IMR-90 (cell line): ENCODE data around the gene COX7B. TPM values are rescaled to one million over a fixed set of nuclear protein-coding genes. Genes with fewer than 3 reads are reported as not detected.
"Not testable (repeated sequence)": the region's sequence is repeated elsewhere in the genome, so short reads cannot be mapped to it uniquely, and the experiment has no call there.

Source experiments
- ATAC-seq: fragments of 200-7000 bp; cut with Tn5 transposase; 2 replicates; pipeline ENCODE4 v1.9.1; 2020; ENCODE audit warnings: low read depth, mild to moderate bottlenecking, moderate library complexity
- BruUV-seq: library from RNA; stranded (reverse); fragments of 400-500 nt; replicated peaks from 2 replicates; lab custom pipeline; 2021; lab: Mats Ljungman, UMichigan
- CTCF ChIA-PET: fragments of 300-600 bp; formaldehyde crosslinking; extraction: SDS; loops from one replicate; lab custom pipeline; 2021; ENCODE audit warnings: antibody characterized with exemption; lab: Yijun Ruan, JAX
- POLR2A ChIA-PET: fragments of 300-600 bp; sonication (Branson Sonifier 250); formaldehyde crosslinking; loops from one replicate; lab custom pipeline; 2022; ENCODE audit warnings: antibody characterized with exemption; ENCODE audit not compliant: unreplicated experiment; lab: Charles Lee
- DNase-seq: peaks from one replicate; pipeline ENCODE4 v3.0.0; 2013
- H2AFZ ChIP-seq: replicated peaks from 2 replicates; pipeline ENCODE3; 2013; ENCODE audit warnings: low read length, mild to moderate bottlenecking; ENCODE audit not compliant: poor library complexity
- H2AK5ac ChIP-seq: 2 replicates; pipeline ENCODE4 v1.6.1; 2013; ENCODE audit warnings: low read depth, low read length, inconsistent platforms
- H2AK9ac ChIP-seq: replicated peaks from 2 replicates; pipeline ENCODE3; 2013; ENCODE audit warnings: mild to moderate bottlenecking, low read depth, low read length, moderate library complexity; ENCODE audit not compliant: poor library complexity
- H2BK120ac ChIP-seq: 2 replicates; pipeline ENCODE4 v1.6.1; 2013; ENCODE audit warnings: low read depth, low read length, inconsistent platforms
- H2BK15ac ChIP-seq: 3 replicates; pipeline ENCODE4 v1.6.1; 2013; ENCODE audit warnings: low read depth, low read length, inconsistent platforms
- H2BK20ac ChIP-seq: 2 replicates; pipeline ENCODE4 v1.6.1; 2013; ENCODE audit warnings: low read depth, mild to moderate bottlenecking, inconsistent platforms, low read length, moderate library complexity
- H2BK5ac ChIP-seq: 2 replicates; pipeline ENCODE4 v1.6.1; 2013; ENCODE audit warnings: mild to moderate bottlenecking, low read depth, low read length, inconsistent platforms; ENCODE audit not compliant: poor library complexity, severe bottlenecking
- H3K14ac ChIP-seq: replicated peaks from 2 replicates; pipeline ENCODE4 v1.6.1; 2013; ENCODE audit warnings: low read depth, low read length, inconsistent platforms
- H3K18ac ChIP-seq: 2 replicates; pipeline ENCODE4 v1.6.1; 2013; ENCODE audit warnings: low read depth, low read length, control low read depth
- H3K23ac ChIP-seq: 2 replicates; pipeline ENCODE4 v1.6.1; 2013; ENCODE audit warnings: low read depth, low read length, inconsistent platforms
- H3K27ac ChIP-seq: 2 replicates; pipeline ENCODE4 v1.5.1; 2013; ENCODE audit warnings: mild to moderate bottlenecking, control low read depth, low read length; ENCODE audit not compliant: insufficient read depth
- H3K27me3 ChIP-seq: 2 replicates; pipeline ENCODE4 v1.6.1; 2013; ENCODE audit warnings: low read length; ENCODE audit not compliant: control insufficient read depth, insufficient read depth
- H3K36me3 ChIP-seq: 2 replicates; pipeline ENCODE4 v1.6.1; 2013; ENCODE audit warnings: low read length, mixed read lengths; ENCODE audit not compliant: control insufficient read depth, insufficient read depth
- H3K4ac ChIP-seq: 2 replicates; pipeline ENCODE4 v1.6.1; 2013; ENCODE audit warnings: low read depth, low read length, inconsistent platforms
- H3K4me1 ChIP-seq: 2 replicates; pipeline ENCODE4 v1.6.1; 2013; ENCODE audit warnings: low read length, mixed read lengths; ENCODE audit not compliant: control insufficient read depth, insufficient read depth
- H3K4me2 ChIP-seq: 2 replicates; pipeline ENCODE4 v1.6.1; 2013; ENCODE audit warnings: low read depth, mild to moderate bottlenecking, control low read depth, low read length, moderate library complexity
- H3K4me3 ChIP-seq: 2 replicates; pipeline ENCODE4 v1.5.1; 2013; ENCODE audit warnings: low read depth, mild to moderate bottlenecking, control low read depth, low read length, moderate library complexity; ENCODE audit not compliant: insufficient read depth
- H3K56ac ChIP-seq: 2 replicates; pipeline ENCODE4 v1.6.1; 2013; ENCODE audit warnings: low read length, inconsistent platforms; ENCODE audit not compliant: insufficient read depth; ENCODE audit errors: extremely low read depth
- H3K79me1 ChIP-seq, 2 experiments: 2 replicates each; pipeline ENCODE4 v1.6.1; 2013; ENCODE audit warnings: low read length in 2 of 2, inconsistent platforms in 1 of 2, low read depth in 1 of 2
- H3K9ac ChIP-seq: 2 replicates; pipeline ENCODE4 v1.6.1; 2013; ENCODE audit warnings: low read depth, low read length, control low read depth
- H3K9me1 ChIP-seq: 2 replicates; pipeline ENCODE4 v1.6.1; 2013; ENCODE audit warnings: low read length, inconsistent platforms; ENCODE audit not compliant: insufficient read depth
- H3K9me3 ChIP-seq: 2 replicates; pipeline ENCODE4 v1.6.1; 2013; ENCODE audit warnings: low read length; ENCODE audit not compliant: control insufficient read depth, insufficient read depth
- H4K20me1 ChIP-seq: 2 replicates; pipeline ENCODE4 v1.6.1; 2013; ENCODE audit warnings: low read length, inconsistent platforms; ENCODE audit not compliant: insufficient read depth
- H4K5ac ChIP-seq: 2 replicates; pipeline ENCODE4 v1.6.1; 2013; ENCODE audit warnings: mild to moderate bottlenecking, low read depth, low read length, control low read depth
- H4K8ac ChIP-seq, 2 experiments: 2 replicates each; pipeline ENCODE4 v1.6.1; 2013; ENCODE audit warnings: low read depth in 2 of 2, low read length in 2 of 2, control low read depth in 1 of 2, inconsistent platforms in 1 of 2
- H4K91ac ChIP-seq: 2 replicates; pipeline ENCODE4 v1.6.1; 2013; ENCODE audit warnings: low read depth, low read length, inconsistent platforms; ENCODE audit not compliant: insufficient read depth
- CEBPB ChIP-seq: IDR thresholded peaks from 2 replicates; pipeline ENCODE4 v1.6.1; 2012; ENCODE audit warnings: low read depth, low read length, improper control_type of control experiment
- FOS ChIP-seq: fragments of 150-350 bp; IDR thresholded peaks from 2 replicates; pipeline ENCODE4 v1.6.1; 2016; ENCODE audit warnings: low read depth, low read length
- POLR2A ChIP-seq: IDR thresholded peaks from 2 replicates; pipeline ENCODE4 v1.6.1; 2012; ENCODE audit warnings: mild to moderate bottlenecking, low read depth, low read length
- WGBS, 2 experiments: methylation state at CpG; one replicate each; pipeline versions ENCODE4 v1.1.5 to v1.1.7; 2013; ENCODE audit warnings: missing lambda C conversion rate in 2 of 2; ENCODE audit not compliant: insufficient read length in 1 of 2; ENCODE audit errors: extremely low coverage in 2 of 2; 5-methylcytosine and 5-hydroxymethylcytosine counted together
- dilution Hi-C: fragments of 300-500 bp; cut with HindIII; formaldehyde crosslinking; loops from one replicate; pipeline ENCODE4 v1.14.3; 2018; ENCODE audit warnings: low sequenced_read_pairs; ENCODE audit not compliant: unreplicated experiment
- in situ Hi-C: fragments of 300-500 bp; cut with MboI; formaldehyde crosslinking; loops from 3 replicates; pipeline ENCODE4 v1.14.3; 2019; ENCODE audit warnings: low sequenced_read_pairs, inconsistent platforms, mixed read lengths
- intact Hi-C: fragments of 100-400 bp; cut with micrococcal nuclease; formaldehyde crosslinking; loops from 2 replicates; pipeline ENCODE4 v1.10.0; 2022
- polyA plus RNA-seq, 3 experiments: library from polyadenylated mRNA; depleted of rRNA; stranded (reverse); fragments of >200 nt; gene quantifications; 2 replicates each; pipeline ENCODE4 v1.2.3, GENCODE V29; 2012; ENCODE audit warnings: low replicate concordance in 1 of 3
- total RNA-seq: library from RNA; depleted of rRNA; stranded (reverse); fragments of >200 nt; gene quantifications from 2 replicates; pipeline ENCODE4 v1.2.3, GENCODE V29; 2012

COX7B gene
- total and polyA plus RNA-seq, 2 of the 4 experiments (the other 2 are of a cell fraction): 330 to 912 TPM

DNA sequence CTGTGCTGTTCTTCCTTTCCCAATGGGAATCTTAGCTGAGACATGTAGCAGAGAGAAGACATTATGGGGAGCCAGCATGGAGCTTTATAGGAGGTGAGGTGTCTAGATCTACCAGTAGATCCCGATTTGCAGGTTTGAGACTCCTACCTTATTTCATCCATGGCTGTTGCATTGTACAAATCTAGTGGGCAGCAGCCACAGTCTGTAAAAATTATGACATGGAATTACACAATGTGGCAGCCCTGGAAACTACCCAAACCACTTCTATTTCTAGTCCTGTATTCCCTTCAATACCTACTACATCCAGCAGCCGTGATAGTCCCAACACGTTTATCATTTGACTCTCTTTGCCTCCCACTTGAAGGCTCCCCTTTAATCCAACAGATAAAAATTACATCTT lies 19.3 kb downstream of the COX7B start:
- no peak overlapping the region for H3K4me2 ChIP-seq
- ChIA-PET CTCF (no interaction called here), POLR2A (no interaction called here)
- H3K36me3 ChIP-seq: no peaks in the 10 kb centered on the region
- no peak overlapping the region for H3K4ac ChIP-seq
- no CpG with 5 or more reads among the region's 3 CpGs for WGBS, 2 experiments
- H3K14ac ChIP-seq: no peak overlapping the region
- no peak overlapping the region for H3K56ac ChIP-seq
- peaks cover 2% of the 10 kb centered on the region; the same call in 1 of the 2 replicates for H3K4me1 ChIP-seq
- no peak overlapping the region for H3K27ac ChIP-seq
- H4K5ac ChIP-seq: no peak overlapping the region
- peak; percentile 15 for DNase-seq
- no peaks in the 10 kb centered on the region for H3K27me3 ChIP-seq
- H3K9me1 ChIP-seq: no peaks in the 10 kb centered on the region
- H2BK120ac ChIP-seq: no peak overlapping the region
- H4K8ac ChIP-seq: no peak overlapping the region
- H4K20me1 ChIP-seq: peaks cover 4% of the 10 kb centered on the region; the same call in 1 of the 2 replicates
- no peak overlapping the region for H2AK5ac ChIP-seq
- H2BK15ac ChIP-seq: no peak overlapping the region
- no TSS peak for BruUV-seq
- no peaks in the 10 kb centered on the region for H3K9me3 ChIP-seq
- no peak overlapping the region for H3K9ac ChIP-seq
- H2BK5ac ChIP-seq: no peak overlapping the region
- no peak overlapping the region for H3K4me3 ChIP-seq
- no peak overlapping the region for H2BK20ac ChIP-seq
- intact Hi-C loops (no loop called here), dilution Hi-C loops (no loop called here), in situ Hi-C loops (loop anchor here (10.0 kb wide), 1 partner anchor 96 kb away; no protein-coding TSS in a partner anchor)
- no peak overlapping the region for H3K23ac ChIP-seq
- H2AFZ ChIP-seq: no peak overlapping the region
- no peak overlapping the region for H2AK9ac ChIP-seq
- no peak overlapping the region for H3K18ac ChIP-seq
- H3K79me1 ChIP-seq: peaks cover 0 to 7% of the 10 kb centered on the region in 2 experiments; a peak in 1 of 4 replicates
- H4K91ac ChIP-seq: no peak overlapping the region
- TF ChIP-seq FOS (no peak), POLR2A (no peak), CEBPB (0 out of 2 replicates have a peak, but pooled peaks have one; percentile 34)
- ATAC-seq: no peak

GRCh38 chrX:77919370-77919769 lies 20.1 kb downstream of the COX7B start:
- in situ Hi-C loops: loop anchor here (10.0 kb wide), 1 partner anchor 95 kb away; no protein-coding TSS in a partner anchor
- H2BK5ac ChIP-seq, H3K4ac ChIP-seq, H2AK9ac ChIP-seq, H4K8ac ChIP-seq, BruUV-seq, H3K4me1 ChIP-seq, H4K20me1 ChIP-seq, dilution Hi-C loops, H3K4me2 ChIP-seq, H2BK120ac ChIP-seq, ATAC-seq, H3K79me1 ChIP-seq, H3K18ac ChIP-seq, intact Hi-C loops, H2BK20ac ChIP-seq, H3K56ac ChIP-seq, H3K4me3 ChIP-seq, H3K23ac ChIP-seq, H3K9me1 ChIP-seq, H3K9ac ChIP-seq, H3K36me3 ChIP-seq, H3K27me3 ChIP-seq, H2AFZ ChIP-seq, DNase-seq, H3K9me3 ChIP-seq, H2AK5ac ChIP-seq, H4K5ac ChIP-seq, POLR2A ChIA-PET, H3K27ac ChIP-seq, H2BK15ac ChIP-seq, H4K91ac ChIP-seq, H3K14ac ChIP-seq, CTCF ChIA-PET: not testable (repeated sequence)
- 67% methylated on average over 3 of the region's 6 CpGs; no CpG with 5 or more reads in 1 of the 2 experiments for WGBS, 2 experiments
